Stomach (tissue), 9 donors: ENCODE results near the gene TPTE2. TPM values are rescaled to one million over a fixed set of nuclear protein-coding genes. Genes with fewer than 3 reads are reported as not detected.
"Not testable (repeated sequence)": the region's sequence is repeated elsewhere in the genome, so short reads cannot be mapped to it uniquely, and the experiment has no call there.

Source experiments
- DNase-seq, 2 donors: peaks; one replicate each; pipeline versions ENCODE4 v3.0.0 to v3.0.0-alpha.2; 2013 to 2019
- H3K27ac ChIP-seq, 5 donors: fragments of 200-600 bp in 4 of 5; sonication (generic) in 4 of 5; one replicate each; pipeline ENCODE4 v1.5.1; 2013 to 2019; ENCODE audit warnings: mild to moderate bottlenecking in 1 of 5, moderate library complexity in 1 of 5
- H3K27me3 ChIP-seq, 3 donors: fragments of 200-600 bp; sonication (generic); one replicate each; pipeline ENCODE4 v1.5.1; 2017 to 2019; ENCODE audit warnings: mixed run types in 1 of 3
- H3K36me3 ChIP-seq, 4 donors: fragments of 200-600 bp; sonication (generic); 1 replicate in 3 of 4; 2 replicates in 1 of 4; pipeline ENCODE4 v1.5.1; 2016 to 2019
- H3K4me1 ChIP-seq, 4 donors: fragments of 200-600 bp; sonication (generic); one replicate each; pipeline ENCODE4 v1.5.1; 2016 to 2019
- H3K4me3 ChIP-seq, 4 donors: fragments of 200-600 bp; sonication (generic) in 3 of 4; one replicate each; pipeline ENCODE4 v1.5.1; 2016 to 2019; ENCODE audit warnings: mild to moderate bottlenecking in 1 of 4
- H3K9me3 ChIP-seq, 4 donors: fragments of 200-600 bp; sonication (generic); one replicate each; pipeline ENCODE4 v1.5.1; 2016 to 2019
- EP300 ChIP-seq: sonication (generic); formaldehyde crosslinking; IDR thresholded peaks from one replicate; pipeline ENCODE4 v1.6.1; 2017; ENCODE audit warnings: antibody characterized with exemption
- POLR2A ChIP-seq, 4 donors: fragments of 450-650 bp; IDR thresholded peaks; one replicate each; pipeline ENCODE4 v1.6.1; 2016; ENCODE audit warnings: antibody characterized with exemption in 4 of 4, control low read depth in 2 of 4, mild to moderate bottlenecking in 1 of 4, moderate library complexity in 1 of 4
- POLR2AphosphoS5 ChIP-seq, 3 donors: sonication (generic); formaldehyde crosslinking; IDR thresholded peaks; one replicate each; pipeline ENCODE4 v1.6.1; 2016; ENCODE audit warnings: antibody characterized with exemption in 3 of 3
- WGBS, 5 donors: extraction: QIAGEN DNeasy Blood & Tissue Kit in 3 of 5; methylation state at CpG; one replicate each; pipeline versions ENCODE4 v1.1.5 to v1.1.7; 2013 to 2018; 5-methylcytosine and 5-hydroxymethylcytosine counted together
- intact Hi-C: fragments of 100-400 bp; cut with DNase I; formaldehyde crosslinking; loops from one replicate; pipeline ENCODE4 v1.15.1; 2023; ENCODE audit warnings: low total_unique reads
- polyA plus RNA-seq, 3 donors: library from polyadenylated mRNA; stranded (reverse); fragments of 200-250 nt; gene quantifications; one replicate each; pipeline ENCODE4 v1.2.3, GENCODE V29; 2013
- total RNA-seq, 5 donors: library from RNA; depleted of rRNA; stranded (reverse); fragments of >200 nt; gene quantifications; one replicate each; pipeline versions ENCODE4 v1.1.0 to v1.2.3, GENCODE V29; 2014 to 2016
- TF ChIP-seq, protein P1 (sequence below), 7 experiments: fragments of 450-650 bp in 4 of 7; fragments of 200-600 bp in 3 of 7; sonication (generic) in 3 of 7; IDR thresholded peaks; one replicate each; pipeline ENCODE4 v1.5.1; 2016 to 2019; ENCODE audit warnings: antibody characterized with exemption in 7 of 7, control low read depth in 2 of 7, mild to moderate bottlenecking in 1 of 7
- donor health status: healthy with polysubstance abuse.
- donor health status: Bipolar disorder and iron deficiency.
- donor health status: healthy.

The TPTE2 gene
- total and polyA plus RNA-seq, 8 donors, result 1.2 TPM; not detected in 7

DNA sequence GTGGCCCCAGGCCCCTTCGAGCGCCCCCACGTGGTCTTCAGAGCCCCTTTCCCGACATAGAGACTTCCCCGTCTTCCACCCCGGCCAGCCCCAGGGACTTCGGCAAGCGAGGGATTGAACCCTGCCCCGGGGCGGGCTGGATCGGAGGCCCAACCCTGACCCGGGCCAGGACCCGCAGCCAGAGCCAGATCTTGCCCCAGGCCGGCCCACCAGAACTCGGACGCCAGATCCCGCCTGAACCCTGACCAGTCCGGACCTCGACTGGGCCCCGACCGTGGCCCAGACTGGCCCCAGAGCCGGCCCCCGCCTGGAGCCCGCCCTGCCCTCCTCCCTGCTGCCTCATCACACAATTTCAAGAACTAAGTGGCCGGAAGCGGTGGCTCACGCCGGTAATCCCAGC is 253 bp upstream of the TPTE2 start:
- no peak for TF ChIP-seq POLR2A (IDR thresholded peaks at IDR 0.05)
- no peak for TF ChIP-seq EP300
- TF ChIP-seq POLR2AphosphoS5 (IDR thresholded peaks at IDR 0.05), result no peak
- intact Hi-C loops, result no loop called here
- DNase-seq, result no peak
- Histone ChIP-seq H3K4me3 (no peak overlapping the region), H3K36me3 (no peaks in the 10 kb centered on the region), H3K4me1 (peaks cover 0 to 6% (median 3%) of the 10 kb centered on the region in 4 donors), H3K27me3 (peaks cover 0 to 12% (median 5%) of the 10 kb centered on the region in 3 donors), H3K9me3 (no peaks in the 10 kb centered on the region), H3K27ac (no peak overlapping the region)
- WGBS, 5 donors, result 84 to 99% (median 93%) methylated on average over 24 to 28 of the region's 28 CpGs

DNA sequence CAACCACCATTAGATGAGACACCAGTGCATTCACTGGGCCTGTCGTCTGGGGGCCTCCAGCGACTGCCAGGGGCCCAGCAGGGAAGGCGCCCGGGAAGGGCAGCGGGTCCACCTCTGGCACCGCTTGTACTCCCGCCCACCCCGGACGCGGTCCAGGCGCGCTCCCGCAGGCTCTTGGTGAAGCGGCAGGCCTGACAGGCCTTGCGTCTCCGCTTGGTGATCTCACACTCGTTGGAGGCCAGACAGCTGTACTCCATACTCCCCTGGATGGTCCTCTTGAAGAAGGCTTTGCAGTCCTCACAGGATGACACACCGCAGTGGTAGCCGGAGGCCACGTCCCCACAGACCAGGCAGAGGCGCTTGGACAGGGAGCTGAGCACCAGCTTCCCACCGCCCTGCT is 660 bp downstream of the TPTE2 start:
- H3K27me3 ChIP-seq, H3K4me1 ChIP-seq, H3K4me3 ChIP-seq, H3K27ac ChIP-seq, DNase-seq, intact Hi-C loops, H3K36me3 ChIP-seq, H3K9me3 ChIP-seq: not testable (repeated sequence)
- WGBS, 5 donors, result 92 to 98% (median 98%) methylated on average over 13 to 22 of the region's 22 CpGs

DNA sequence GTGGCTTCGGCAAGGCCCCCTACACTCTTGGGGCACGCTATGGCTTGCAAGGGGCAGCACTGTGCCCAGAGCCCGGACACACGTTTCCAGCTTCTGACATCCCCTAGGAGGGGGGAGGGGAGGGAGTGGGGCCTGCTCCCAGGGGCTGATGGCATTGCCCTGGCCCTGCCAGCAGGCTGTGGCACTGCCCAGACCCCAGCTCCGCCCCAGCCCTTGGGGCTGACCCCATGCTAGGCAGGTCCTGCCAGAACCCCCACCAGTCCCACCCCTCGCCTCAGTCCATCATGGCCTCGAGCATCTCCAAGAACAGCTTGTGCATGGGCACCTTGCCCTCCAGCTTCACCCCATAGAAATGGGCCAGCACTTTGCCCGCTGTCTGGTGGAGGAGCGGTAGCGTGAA is 1.6 kb downstream of the TPTE2 start:
- WGBS, 5 donors, result no CpG with 5 or more reads among the region's 10 CpGs
- H3K27ac ChIP-seq, intact Hi-C loops, H3K36me3 ChIP-seq, H3K4me3 ChIP-seq, H3K9me3 ChIP-seq, H3K4me1 ChIP-seq, H3K27me3 ChIP-seq, DNase-seq: not testable (repeated sequence)

DNA sequence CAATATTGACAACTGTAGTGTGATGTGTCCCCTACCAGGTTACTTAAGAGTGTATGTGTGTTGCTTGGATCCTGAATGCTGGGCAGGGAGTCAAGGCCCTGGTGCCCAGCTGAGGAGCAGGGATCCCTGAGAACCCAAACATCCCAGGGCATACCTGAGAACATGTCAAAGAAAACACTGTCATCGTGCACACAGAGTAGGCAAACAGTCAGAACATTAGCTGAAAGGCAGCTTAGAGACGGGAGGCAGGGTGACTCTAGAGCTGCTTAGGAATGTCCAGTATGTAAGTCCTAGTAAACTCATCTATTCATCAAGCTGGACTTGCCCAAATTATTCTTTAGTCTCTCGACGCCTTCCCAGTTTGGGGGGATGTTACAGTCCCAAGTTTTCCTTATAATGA is 4.0 kb downstream of the TPTE2 start:
- H3K36me3 ChIP-seq, H3K9me3 ChIP-seq, H3K4me3 ChIP-seq, DNase-seq, H3K27ac ChIP-seq, intact Hi-C loops, H3K4me1 ChIP-seq, H3K27me3 ChIP-seq: not testable (repeated sequence)
- 43 to 76% (median 61%) methylated on average over 2 to 3 of the region's 4 CpGs for WGBS, 5 donors

DNA sequence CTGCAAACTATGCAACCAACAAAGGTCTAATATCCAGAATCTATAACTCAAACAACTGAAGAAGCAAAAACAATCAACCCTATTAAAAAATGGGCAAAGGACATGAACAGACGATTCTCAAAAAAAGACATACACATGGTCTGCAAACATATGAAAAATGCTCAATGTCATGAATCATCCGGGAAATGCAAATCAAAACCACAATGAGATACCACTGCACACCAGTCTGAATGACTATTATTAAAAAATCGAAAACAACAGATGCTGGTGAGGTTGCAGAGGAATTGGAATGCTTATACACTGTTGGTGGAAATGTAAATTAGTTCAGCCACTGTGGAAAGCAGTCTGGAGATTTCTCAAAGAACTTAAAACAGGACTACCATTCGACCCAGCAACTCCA is 12.1 kb downstream of the TPTE2 start:
- H3K36me3 ChIP-seq, DNase-seq, intact Hi-C loops, H3K9me3 ChIP-seq, H3K27me3 ChIP-seq, H3K4me3 ChIP-seq, H3K27ac ChIP-seq, H3K4me1 ChIP-seq: not testable (repeated sequence)
- 55 to 80% (median 64%) methylated on average over 3 to 4 of the region's 4 CpGs for WGBS, 5 donors

DNA sequence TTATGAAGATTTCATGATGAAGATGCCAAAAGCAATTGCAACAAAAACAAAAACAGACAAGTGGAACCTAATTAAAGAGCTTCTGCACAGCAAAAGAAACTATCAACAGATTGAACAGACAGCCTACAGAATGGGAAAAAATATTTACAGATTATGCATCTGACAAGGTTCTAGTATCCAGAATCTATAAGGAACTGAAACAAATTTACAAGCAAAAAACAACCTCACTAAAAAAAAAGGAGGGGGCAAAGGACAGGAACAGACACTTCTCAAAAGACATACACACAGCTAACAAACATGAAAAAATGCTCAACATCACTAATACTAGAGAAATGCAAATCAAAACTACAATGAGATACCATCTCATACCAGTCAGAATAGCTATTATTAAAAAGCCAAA is 35.7 kb downstream of the TPTE2 start:
- H3K36me3 ChIP-seq, H3K27ac ChIP-seq, DNase-seq, H3K4me3 ChIP-seq, H3K9me3 ChIP-seq, H3K4me1 ChIP-seq, H3K27me3 ChIP-seq, intact Hi-C loops: not testable (repeated sequence)

DNA sequence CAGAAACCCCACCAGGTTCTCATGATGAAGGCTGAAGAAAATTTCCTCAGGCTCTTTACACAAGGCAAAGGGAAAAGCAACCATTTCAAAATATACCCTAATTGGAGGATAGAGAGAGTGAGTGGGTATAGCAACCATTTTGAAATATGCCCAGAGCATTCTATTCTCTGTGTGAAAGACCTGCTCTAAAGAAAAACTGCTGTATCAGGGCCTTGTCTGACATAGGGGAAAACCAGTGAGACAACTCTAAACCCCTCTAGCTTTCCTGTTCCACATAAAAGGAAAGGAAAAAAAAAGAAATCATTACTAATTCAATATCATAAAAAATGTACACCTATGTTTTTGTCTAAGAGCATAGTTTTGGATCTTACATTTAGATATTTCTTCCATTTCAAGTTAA is 42.3 kb downstream of the TPTE2 start:
- no peaks in the 10 kb centered on the region for H3K36me3 ChIP-seq
- TF ChIP-seq POLR2A (IDR thresholded peaks at IDR 0.05) (no peak), POLR2AphosphoS5 (IDR thresholded peaks at IDR 0.05) (no peak), EP300 (no peak)
- TF ChIP-seq, protein P1, sequence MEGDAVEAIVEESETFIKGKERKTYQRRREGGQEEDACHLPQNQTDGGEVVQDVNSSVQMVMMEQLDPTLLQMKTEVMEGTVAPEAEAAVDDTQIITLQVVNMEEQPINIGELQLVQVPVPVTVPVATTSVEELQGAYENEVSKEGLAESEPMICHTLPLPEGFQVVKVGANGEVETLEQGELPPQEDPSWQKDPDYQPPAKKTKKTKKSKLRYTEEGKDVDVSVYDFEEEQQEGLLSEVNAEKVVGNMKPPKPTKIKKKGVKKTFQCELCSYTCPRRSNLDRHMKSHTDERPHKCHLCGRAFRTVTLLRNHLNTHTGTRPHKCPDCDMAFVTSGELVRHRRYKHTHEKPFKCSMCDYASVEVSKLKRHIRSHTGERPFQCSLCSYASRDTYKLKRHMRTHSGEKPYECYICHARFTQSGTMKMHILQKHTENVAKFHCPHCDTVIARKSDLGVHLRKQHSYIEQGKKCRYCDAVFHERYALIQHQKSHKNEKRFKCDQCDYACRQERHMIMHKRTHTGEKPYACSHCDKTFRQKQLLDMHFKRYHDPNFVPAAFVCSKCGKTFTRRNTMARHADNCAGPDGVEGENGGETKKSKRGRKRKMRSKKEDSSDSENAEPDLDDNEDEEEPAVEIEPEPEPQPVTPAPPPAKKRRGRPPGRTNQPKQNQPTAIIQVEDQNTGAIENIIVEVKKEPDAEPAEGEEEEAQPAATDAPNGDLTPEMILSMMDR (IDR thresholded peaks at IDR 0.05), result no peak
- H3K9me3 ChIP-seq, result no peaks in the 10 kb centered on the region
- no peaks in the 10 kb centered on the region for H3K27me3 ChIP-seq
- H3K27ac ChIP-seq, result no peak overlapping the region
- no peak for DNase-seq
- intact Hi-C loops, result no loop called here
- no peaks in the 10 kb centered on the region for H3K4me1 ChIP-seq
- no peak overlapping the region for H3K4me3 ChIP-seq

DNA sequence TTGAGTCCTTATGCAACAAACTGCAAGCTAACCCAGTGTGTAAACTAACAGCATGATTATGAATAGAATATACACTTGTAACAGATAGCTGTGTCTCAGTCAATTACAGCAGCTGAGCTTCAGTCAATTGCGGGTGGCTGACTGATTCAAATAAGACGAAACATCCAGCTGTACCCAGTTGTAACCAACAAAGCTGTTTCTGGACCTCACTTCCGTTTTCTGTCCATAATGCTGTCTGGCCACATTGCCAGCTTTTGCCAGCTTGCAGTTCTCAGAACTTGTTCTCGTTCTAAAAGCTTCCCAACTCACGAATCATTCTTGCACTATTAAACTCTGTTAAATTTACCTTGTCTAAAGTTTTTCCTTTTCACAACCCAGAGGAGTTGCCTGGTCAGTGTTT is 53.7 kb downstream of the TPTE2 start:
- H3K4me3 ChIP-seq, H3K9me3 ChIP-seq, H3K4me1 ChIP-seq, H3K27me3 ChIP-seq, H3K27ac ChIP-seq, H3K36me3 ChIP-seq, DNase-seq, intact Hi-C loops: not testable (repeated sequence)
- 68 to 75% (median 74%) methylated on average over 5 of the region's 5 CpGs for WGBS, 5 donors

DNA sequence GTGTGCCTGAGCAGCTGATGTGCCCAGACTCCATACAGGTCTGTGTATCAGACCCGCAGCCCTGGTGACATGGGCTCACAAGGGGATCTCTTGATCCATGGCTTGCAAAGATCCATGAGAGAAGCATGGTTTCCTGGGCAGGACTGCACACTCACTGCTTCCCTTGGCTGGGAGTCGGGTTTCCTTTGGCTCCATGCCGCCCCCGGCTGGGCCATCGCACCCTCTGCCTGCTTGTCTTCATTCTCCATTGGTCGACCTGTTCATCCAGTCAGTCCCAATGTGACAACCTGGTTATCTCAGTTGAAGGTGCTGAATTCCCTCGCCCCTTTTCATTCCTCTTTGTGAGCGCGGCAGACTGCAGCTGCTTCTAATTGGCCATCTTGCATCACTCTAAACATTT is 101.2 kb downstream of the TPTE2 start:
- H3K36me3 ChIP-seq, intact Hi-C loops, H3K4me3 ChIP-seq, DNase-seq, H3K27me3 ChIP-seq, H3K27ac ChIP-seq, H3K4me1 ChIP-seq: not testable (repeated sequence)
- peaks cover 0 to 32% (median 20%) of the 10 kb centered on the region in 4 donors for H3K9me3 ChIP-seq
- 51 to 61% (median 60%) methylated on average over 7 to 9 of the region's 9 CpGs for WGBS, 5 donors

DNA sequence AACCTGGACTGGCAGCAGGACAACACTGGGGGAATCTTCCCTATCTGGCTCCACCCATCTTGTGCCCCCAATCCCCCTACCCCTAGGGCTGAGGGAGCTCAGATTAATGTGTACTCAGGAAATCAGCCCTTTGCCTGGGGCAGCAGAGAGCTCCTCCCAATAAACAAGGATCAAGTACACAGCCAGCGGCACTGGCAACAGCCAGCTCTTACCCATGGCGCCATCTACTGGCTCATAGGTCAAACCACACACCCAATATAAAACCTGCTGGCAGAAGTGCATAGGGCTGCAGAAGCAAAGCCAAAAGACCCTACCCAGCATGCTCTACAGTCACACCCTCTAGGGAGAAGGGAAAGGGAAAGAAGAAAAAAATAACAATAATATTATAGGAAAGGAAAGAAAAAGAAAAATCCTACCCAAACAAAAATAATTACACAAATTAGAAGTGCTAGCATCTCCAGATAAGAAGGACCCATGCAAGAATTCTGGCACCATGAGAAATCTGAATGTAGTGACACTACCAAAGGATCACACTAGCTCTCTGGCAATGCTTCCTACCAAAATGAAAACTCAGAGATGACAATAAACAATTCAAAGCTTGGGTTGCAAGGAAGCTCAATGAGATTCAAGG is 122.2 kb downstream of the TPTE2 start:
- 0 to 10% (median 3%) methylated on average over 1 to 2 of the region's 2 CpGs for WGBS, 5 donors
- H3K9me3 ChIP-seq, intact Hi-C loops, H3K27ac ChIP-seq, H3K36me3 ChIP-seq, H3K4me1 ChIP-seq, H3K4me3 ChIP-seq, H3K27me3 ChIP-seq: not testable (repeated sequence)
- peak in 1 of 2 donors; percentile 32 for DNase-seq

DNA sequence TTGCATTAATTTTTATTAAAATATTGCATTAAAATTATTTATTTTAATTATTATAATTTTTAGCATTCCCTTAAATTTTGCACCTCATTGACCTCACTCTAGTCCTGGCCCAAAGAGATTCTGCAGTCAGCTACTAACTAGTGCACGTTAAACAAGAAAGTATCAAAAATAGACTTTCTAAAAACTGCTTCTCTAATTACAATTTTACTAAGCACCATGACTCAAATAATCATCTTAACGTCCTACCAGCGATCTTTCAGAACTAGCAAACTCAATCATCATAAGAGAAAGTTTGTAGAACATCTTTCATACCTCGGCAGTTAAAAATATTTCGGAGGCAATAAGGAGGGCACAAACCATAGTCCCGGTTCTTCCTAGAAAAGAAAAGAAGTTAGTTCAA is 123.6 kb downstream of the TPTE2 start:
- H3K36me3 ChIP-seq, H3K4me1 ChIP-seq, H3K4me3 ChIP-seq, H3K27me3 ChIP-seq, H3K27ac ChIP-seq, H3K9me3 ChIP-seq, DNase-seq, intact Hi-C loops: not testable (repeated sequence)
- 71 to 78% (median 76%) methylated on average over 6 of the region's 6 CpGs for WGBS, 5 donors
